GM10266 (cell line): Measurements from ENCODE around the gene SERPINB1.

Experiments used
- DNase-seq: peaks from one replicate; pipeline ENCODE4 v3.0.0; 2012; ENCODE audit errors: extremely low spot score
- CTCF ChIP-seq: IDR thresholded peaks from 2 replicates; pipeline ENCODE4 v1.5.1; 2012; ENCODE audit warnings: mild to moderate bottlenecking, low read depth; ENCODE audit not compliant: control insufficient read depth, insufficient read depth; ENCODE audit errors: missing control alignments

Gene SERPINB1

GRCh38 chr6:2810092-2810671 is 31.5 kb downstream of the SERPINB1 start:
- no peak for TF ChIP-seq CTCF
- no peak for DNase-seq

GRCh38 chr6:2809015-2809414 is 32.6 kb downstream of the SERPINB1 start:
- DNase-seq, result no peak
- TF ChIP-seq CTCF, result no peak

GRCh38 chr6:2807342-2808090 is 34.1 kb downstream of the SERPINB1 start:
- TF ChIP-seq CTCF, result no peak
- DNase-seq, result no peak

GRCh38 chr6:2806644-2807043 is 35.0 kb downstream of the SERPINB1 start:
- no peak for TF ChIP-seq CTCF
- no peak for DNase-seq

GRCh38 chr6:2805031-2805430 is 36.6 kb downstream of the SERPINB1 start:
- no peak for TF ChIP-seq CTCF
- no peak for DNase-seq

GRCh38 chr6:2804516-2804915 is 37.1 kb downstream of the SERPINB1 start:
- DNase-seq, result no peak
- TF ChIP-seq CTCF, result no peak

- no peak for DNase-seq
- no peak for TF ChIP-seq CTCF
Measured at GRCh38 chr6:2803731-2804429, 37.8 kb downstream of the SERPINB1 start.
